A549 (cell line): ENCODE results near the gene CHRDL1. TPM values are rescaled to one million over a fixed set of nuclear protein-coding genes. Genes with fewer than 3 reads are reported as not detected.
"Not testable (repeated sequence)": the region's sequence is repeated elsewhere in the genome, so short reads cannot be mapped to it uniquely, and the experiment has no call there.

Experiments used
- ATAC-seq, 2 experiments: fragments of 200-7000 bp in 1 of 2; fragments of >200 bp in 1 of 2; cut with Nextera tagmentation in 1 of 2; cut with Tn5 transposase in 1 of 2; 3 replicates each; pipeline versions ENCODE4 v1.8.0 to v1.9.1; 2018 to 2020; ENCODE audit warnings: mild to moderate bottlenecking in 1 of 2, moderate library complexity in 1 of 2
- CTCF ChIA-PET: fragments of 300-600 bp; sonication (Branson Sonifier 250); formaldehyde crosslinking; extraction: SDS; loops from one replicate; lab custom pipeline; 2021; ENCODE audit warnings: antibody characterized with exemption, inconsistent platforms; lab: Yijun Ruan, JAX
- POLR2A ChIA-PET: fragments of 350-600 bp; formaldehyde crosslinking; extraction: SDS; loops from one replicate; lab custom pipeline; 2021; ENCODE audit warnings: antibody characterized with exemption, inconsistent platforms; lab: Yijun Ruan, JAX
- DNase-seq, 2 experiments: peaks; one replicate each; pipeline versions ENCODE4 v3.0.0 to v3.0.0-alpha.2; 2011 to 2016; ENCODE audit warnings: low read depth in 1 of 2, low spot score in 1 of 2
- FAIRE-seq: peaks from 2 replicates; lab custom pipeline; 2011; peaks lifted over from hg19 to GRCh38; lab: Jason Lieb, UNC
- H3K27ac ChIP-seq, 2 experiments: fragments of >200 bp; sonication (Bioruptor Twin); formaldehyde crosslinking; 3 replicates each; pipeline ENCODE4 v1.5.1; 2016 to 2017
- H3K4me1 ChIP-seq: fragments of >200 bp; sonication (Bioruptor Twin); formaldehyde crosslinking; 3 replicates; pipeline ENCODE4 v1.6.1; 2016
- H3K4me2 ChIP-seq: fragments of >200 bp; sonication (Bioruptor Twin); formaldehyde crosslinking; 3 replicates; pipeline ENCODE4 v1.6.1; 2016
- H3K4me3 ChIP-seq: fragments of >200 bp; sonication (Bioruptor Twin); formaldehyde crosslinking; 3 replicates; pipeline ENCODE4 v1.5.1; 2016
- H3K9me3 ChIP-seq: fragments of >200 bp; sonication (Bioruptor Twin); formaldehyde crosslinking; 3 replicates; pipeline ENCODE4 v1.6.1; 2016
- BHLHE40 ChIP-seq: IDR thresholded peaks from 2 replicates; pipeline ENCODE4 v1.6.1; 2012; ENCODE audit warnings: low read depth, low read length, inconsistent platforms
- CBX2 ChIP-seq: fragments of 200-600 bp; sonication (generic); IDR thresholded peaks from 2 replicates; pipeline ENCODE4 v1.6.1; 2016; ENCODE audit warnings: low read depth, mild to moderate bottlenecking, borderline replicate concordance
- CBX8 ChIP-seq: fragments of 200-600 bp; sonication (generic); IDR thresholded peaks from 2 replicates; pipeline ENCODE4 v1.6.1; 2016
- CHD2 ChIP-seq: fragments of 150-350 bp; IDR thresholded peaks from 2 replicates; pipeline ENCODE4 v1.6.1; 2014; ENCODE audit warnings: low read length; ENCODE audit not compliant: partially characterized antibody
- CHD4 ChIP-seq: fragments of 200-600 bp; sonication (generic); IDR thresholded peaks from 2 replicates; pipeline ENCODE4 v1.6.1; 2016; ENCODE audit warnings: antibody characterized with exemption, mild to moderate bottlenecking, borderline replicate concordance
- EHMT2 ChIP-seq: fragments of 200-600 bp; sonication (generic); IDR thresholded peaks from 2 replicates; pipeline ENCODE4 v1.6.1; 2016; ENCODE audit warnings: antibody characterized with exemption, low read depth, mild to moderate bottlenecking, moderate library complexity
- FOSL2 ChIP-seq, 2 experiments: fragments of 450-650 bp in 1 of 2; fragments of >200 bp in 1 of 2; sonication (Bioruptor Twin) in 1 of 2; formaldehyde crosslinking; IDR thresholded peaks; 2 replicates each; pipeline versions ENCODE4 v1.5.0 to v1.6.1; 2016 to 2020; ENCODE audit warnings: mild to moderate bottlenecking in 1 of 2, moderate library complexity in 1 of 2
- GATA3 ChIP-seq: IDR thresholded peaks from 2 replicates; pipeline ENCODE4 v1.6.1; 2012; ENCODE audit warnings: borderline replicate concordance
- HOXA7 ChIP-seq: fragments of 250-450 bp; sonication (Bioruptor Pico); IDR thresholded peaks from 2 replicates; pipeline ENCODE4 v1.5.0; 2020; ENCODE audit warnings: mild to moderate bottlenecking, moderate library complexity
- HOXB13 ChIP-seq: fragments of 250-450 bp; sonication (Bioruptor Pico); IDR thresholded peaks from 2 replicates; pipeline ENCODE4 v1.5.0; 2020; ENCODE audit warnings: low read depth, mild to moderate bottlenecking, moderate library complexity
- MAFK ChIP-seq: fragments of 450-650 bp; IDR thresholded peaks from 2 replicates; pipeline ENCODE4 v1.6.1; 2014; ENCODE audit not compliant: partially characterized antibody
- MAZ ChIP-seq: fragments of 150-350 bp; IDR thresholded peaks from 2 replicates; pipeline ENCODE4 v1.6.1; 2014; ENCODE audit warnings: antibody characterized with exemption, low read depth, low read length, borderline replicate concordance
- POLR2A ChIP-seq: IDR thresholded peaks from 2 replicates; pipeline ENCODE4 v1.6.1; 2012; ENCODE audit warnings: mild to moderate bottlenecking, low read length
- SREBF2 ChIP-seq: fragments of 450-650 bp; IDR thresholded peaks from 2 replicates; pipeline ENCODE4 v1.6.1; 2014; ENCODE audit warnings: mild to moderate bottlenecking, moderate library complexity
- ZNF302 ChIP-seq: fragments of 250-450 bp; sonication (Bioruptor Pico); IDR thresholded peaks from 2 replicates; pipeline ENCODE4 v1.9.0; 2021; ENCODE audit warnings: inconsistent platforms, mild to moderate bottlenecking, moderate library complexity
- WGBS: methylation state at CpG from one replicate; pipeline ENCODE4 v1.1.6; 2017; ENCODE audit errors: missing lambda C conversion rate; 5-methylcytosine and 5-hydroxymethylcytosine counted together
- polyA plus RNA-seq, 4 experiments: library from polyadenylated mRNA; depleted of rRNA in 3 of 4; stranded (reverse); fragments of >200 nt; fragmentation: RNase III in 1 of 4; extraction: RNeasy Plus Mini Kit Qiagen cat#74134 plus additional on column Dnase treatment in 1 of 4; gene quantifications; 2 replicates in 3 of 4; 3 replicates in 1 of 4; pipeline ENCODE4 v1.2.3, GENCODE V29; 2011 to 2017
- TF ChIP-seq, protein P1 (sequence below): fragments of >200 bp; sonication (Bioruptor Twin); formaldehyde crosslinking; IDR thresholded peaks from 3 replicates; pipeline ENCODE4 v1.6.1; 2016

Gene CHRDL1
- polyA plus RNA-seq, 2 of the 4 experiments (the other 2 are of a cell fraction) = not detected

DNA sequence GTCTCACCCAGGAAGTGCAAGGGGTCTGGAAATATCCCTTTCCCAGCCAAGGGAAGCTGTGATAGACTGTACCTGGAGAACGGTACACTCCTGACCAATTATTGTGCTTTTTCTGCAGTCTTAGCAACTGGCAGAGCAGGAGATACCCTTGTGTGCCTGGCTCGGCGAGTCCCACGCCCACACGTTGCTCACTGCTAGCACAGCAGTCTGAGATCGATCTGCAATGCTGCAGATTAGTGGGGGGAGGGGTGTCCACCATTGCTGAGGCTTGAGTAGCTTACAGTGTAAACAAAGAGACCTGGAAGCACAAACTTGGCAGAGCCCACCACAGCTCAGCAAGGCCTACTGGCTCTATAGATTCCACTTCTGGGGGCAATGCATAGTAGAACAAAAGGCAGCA lies 138.5 kb downstream of the CHRDL1 start:
- Histone ChIP-seq H3K4me2 (no peak overlapping the region), H3K9me3 (no peaks in the 10 kb centered on the region), H3K4me3 (no peak overlapping the region), H3K27ac (no peak overlapping the region), H3K4me1 (no peaks in the 10 kb centered on the region)
- ATAC-seq (no peak), FAIRE-seq (no peak), DNase-seq (no peak)
- CTCF ChIA-PET = interaction anchor here (1.2 kb wide), 1 partner anchor 9 kb away, joined by 3 read pairs; no protein-coding TSS in a partner anchor
- POLR2A ChIA-PET = no interaction called here
- 67% methylated on average over 1 of the region's 6 CpGs for WGBS
- TF ChIP-seq POLR2A (no peak), MAZ (no peak), BHLHE40 (no peak), CHD2 (no peak), FOSL2 (IDR thresholded peaks at IDR 0.05) (no peak), FOSL2 (CRISPR knock-in tag; IDR thresholded peaks at IDR 0.05) (no peak), HOXA7 (CRISPR knock-in tag) (no peak), HOXB13 (no peak), MAFK (no peak), GATA3 (no peak), ZNF302 (CRISPR knock-in tag) (no peak), CBX2 (no peak), EHMT2 (no peak), SREBF2 (no peak), CBX8 (no peak)
- TF ChIP-seq, protein P1, sequence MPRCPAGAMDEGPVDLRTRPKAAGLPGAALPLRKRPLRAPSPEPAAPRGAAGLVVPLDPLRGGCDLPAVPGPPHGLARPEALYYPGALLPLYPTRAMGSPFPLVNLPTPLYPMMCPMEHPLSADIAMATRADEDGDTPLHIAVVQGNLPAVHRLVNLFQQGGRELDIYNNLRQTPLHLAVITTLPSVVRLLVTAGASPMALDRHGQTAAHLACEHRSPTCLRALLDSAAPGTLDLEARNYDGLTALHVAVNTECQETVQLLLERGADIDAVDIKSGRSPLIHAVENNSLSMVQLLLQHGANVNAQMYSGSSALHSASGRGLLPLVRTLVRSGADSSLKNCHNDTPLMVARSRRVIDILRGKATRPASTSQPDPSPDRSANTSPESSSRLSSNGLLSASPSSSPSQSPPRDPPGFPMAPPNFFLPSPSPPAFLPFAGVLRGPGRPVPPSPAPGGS = no peak

DNA sequence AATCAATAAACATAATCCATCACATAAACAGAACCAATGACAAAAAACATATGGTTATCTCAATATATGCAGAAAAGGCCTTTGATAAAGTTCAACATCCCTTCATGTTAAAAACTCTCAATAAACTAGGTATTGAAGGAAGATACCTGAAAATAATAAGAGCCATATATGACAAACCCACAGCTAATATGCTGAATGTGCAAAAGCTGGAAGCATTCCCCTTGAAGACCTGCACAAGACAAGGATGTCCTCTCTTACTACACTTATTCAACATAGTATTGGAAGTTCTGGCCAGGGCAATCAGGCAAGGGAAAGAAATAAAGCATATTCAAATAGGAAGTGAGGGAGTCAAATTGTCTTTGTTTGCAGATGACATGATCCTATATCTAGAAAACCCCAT lies 141.3 kb downstream of the CHRDL1 start:
- H3K4me2 ChIP-seq, H3K4me1 ChIP-seq, CTCF ChIA-PET, POLR2A ChIA-PET, DNase-seq, H3K27ac ChIP-seq, ATAC-seq, H3K9me3 ChIP-seq, FAIRE-seq, H3K4me3 ChIP-seq: not testable (repeated sequence)
- TF ChIP-seq MAFK = peak; percentile 44

DNA sequence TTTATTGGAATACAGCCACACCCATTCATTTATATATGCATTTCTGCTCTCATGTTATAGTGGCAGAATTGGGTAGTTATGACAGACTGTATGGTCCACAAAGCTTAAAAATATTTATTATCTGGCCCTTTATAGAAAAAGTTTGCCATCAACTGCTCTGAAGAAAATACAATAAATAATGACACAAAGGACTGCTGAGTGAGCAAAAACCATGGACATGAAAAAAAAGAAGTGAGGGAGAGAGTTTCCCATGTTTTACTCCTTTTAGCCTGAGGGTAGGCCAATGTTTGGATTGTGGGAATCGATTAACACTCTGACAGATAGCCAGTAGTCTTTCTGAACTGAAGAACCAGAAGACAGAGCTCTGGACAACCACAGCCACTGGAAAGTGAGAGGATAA lies 149.2 kb downstream of the CHRDL1 start:
- FAIRE-seq = no peak
- POLR2A ChIA-PET = no interaction called here
- no peak for ATAC-seq
- Histone ChIP-seq H3K27ac (no peak overlapping the region), H3K9me3 (no peaks in the 10 kb centered on the region), H3K4me2 (no peak overlapping the region), H3K4me1 (no peaks in the 10 kb centered on the region), H3K4me3 (no peak overlapping the region)
- TF ChIP-seq MAFK (peak; percentile 18), CHD4 (no peak)
- DNase-seq = no peak
- CTCF ChIA-PET = interaction anchor here (1.2 kb wide), 1 partner anchor 19 kb away, joined by 4 read pairs; no protein-coding TSS in a partner anchor
- WGBS = 0% methylated on average over 1 of the region's 1 CpG
